Measurements from ENCODE around the gene PLCB3.

DNA sequence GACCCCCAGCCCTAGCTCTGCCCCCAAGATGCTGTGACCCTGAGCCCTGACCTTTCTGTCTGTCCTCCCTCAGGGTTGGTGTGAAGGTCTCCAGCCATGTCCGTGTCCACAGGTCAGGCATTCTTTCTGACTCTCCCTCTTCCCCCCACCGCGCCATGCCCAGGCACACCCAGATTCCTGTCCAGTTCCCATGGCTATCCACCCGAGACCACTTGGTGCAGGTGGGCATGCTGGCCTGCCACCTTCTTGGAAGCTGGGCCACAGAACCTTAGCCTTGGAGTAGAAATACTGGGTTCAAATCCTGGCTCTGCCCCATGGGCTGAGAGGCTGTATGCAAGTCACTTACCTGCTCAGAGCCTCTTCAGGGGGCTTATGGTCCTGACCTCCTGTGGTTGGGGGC is 2.3 kb upstream of the PLCB3 start:
- TF ChIP-seq, protein P1, sequence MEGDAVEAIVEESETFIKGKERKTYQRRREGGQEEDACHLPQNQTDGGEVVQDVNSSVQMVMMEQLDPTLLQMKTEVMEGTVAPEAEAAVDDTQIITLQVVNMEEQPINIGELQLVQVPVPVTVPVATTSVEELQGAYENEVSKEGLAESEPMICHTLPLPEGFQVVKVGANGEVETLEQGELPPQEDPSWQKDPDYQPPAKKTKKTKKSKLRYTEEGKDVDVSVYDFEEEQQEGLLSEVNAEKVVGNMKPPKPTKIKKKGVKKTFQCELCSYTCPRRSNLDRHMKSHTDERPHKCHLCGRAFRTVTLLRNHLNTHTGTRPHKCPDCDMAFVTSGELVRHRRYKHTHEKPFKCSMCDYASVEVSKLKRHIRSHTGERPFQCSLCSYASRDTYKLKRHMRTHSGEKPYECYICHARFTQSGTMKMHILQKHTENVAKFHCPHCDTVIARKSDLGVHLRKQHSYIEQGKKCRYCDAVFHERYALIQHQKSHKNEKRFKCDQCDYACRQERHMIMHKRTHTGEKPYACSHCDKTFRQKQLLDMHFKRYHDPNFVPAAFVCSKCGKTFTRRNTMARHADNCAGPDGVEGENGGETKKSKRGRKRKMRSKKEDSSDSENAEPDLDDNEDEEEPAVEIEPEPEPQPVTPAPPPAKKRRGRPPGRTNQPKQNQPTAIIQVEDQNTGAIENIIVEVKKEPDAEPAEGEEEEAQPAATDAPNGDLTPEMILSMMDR (IDR thresholded peaks at IDR 0.05; ENCODE audit: low read depth, low read length) = no peak
- no peak for TF ChIP-seq EZH2phosphoT487 (IDR thresholded peaks at IDR 0.05; ENCODE audit: low read depth)

Measured in OCI-LY3 (cell line).